WI38 (cell line): ENCODE measurements around the gene CALML3.

Source experiments
- H3K4me3 ChIP-seq: 2 replicates; pipeline ENCODE4 v1.5.1; 2011; ENCODE audit warnings: low read depth, mild to moderate bottlenecking, control low read depth, low read length
- CTCF ChIP-seq: IDR thresholded peaks from 2 replicates; pipeline ENCODE4 v1.5.1; 2012; ENCODE audit warnings: low read depth, mild to moderate bottlenecking, control low read depth, low read length

Gene CALML3

GRCh38 chr10:5561704-5562645 lies 37.2 kb downstream of the CALML3 start:
- TF ChIP-seq CTCF: no peak
- H3K4me3 ChIP-seq: no peak overlapping the region

GRCh38 chr10:5563321-5563961 lies 38.7 kb downstream of the CALML3 start:
- H3K4me3 ChIP-seq: no peak overlapping the region
- TF ChIP-seq CTCF: no peak

- H3K4me3 ChIP-seq: no peak overlapping the region
- no peak for TF ChIP-seq CTCF
Measured at GRCh38 chr10:5563991-5564536, 39.3 kb downstream of the CALML3 start.

- TF ChIP-seq CTCF: no peak
- H3K4me3 ChIP-seq: no peak overlapping the region
Measured at GRCh38 chr10:5564537-5565204, 39.9 kb downstream of the CALML3 start.

- TF ChIP-seq CTCF: no peak
- H3K4me3 ChIP-seq: no peak overlapping the region
Measured at GRCh38 chr10:5565205-5565545, 40.4 kb downstream of the CALML3 start.

- TF ChIP-seq CTCF: no peak
- no peak overlapping the region for H3K4me3 ChIP-seq
Measured at GRCh38 chr10:5565671-5566581, 41.2 kb downstream of the CALML3 start.
